HepG2 (cell line): ENCODE data around the gene PKDREJ.

Experiments used
- POLR2AphosphoS2 ChIP-seq: IDR thresholded peaks from 2 replicates; pipeline ENCODE4 v1.6.1; 2011; ENCODE audit warnings: low read depth, low read length, improper control_type of control experiment
- TAF1 ChIP-seq: sonication (generic); formaldehyde crosslinking; IDR thresholded peaks from 2 replicates; pipeline ENCODE4 v1.4.0; 2020; ENCODE audit warnings: missing genetic modification reagents
- ZFX ChIP-seq: sonication (generic); formaldehyde crosslinking; IDR thresholded peaks from 2 replicates; pipeline ENCODE4 v1.4.0; 2020; ENCODE audit warnings: mild to moderate bottlenecking, low read depth, missing genetic modification reagents, moderate library complexity

DNA sequence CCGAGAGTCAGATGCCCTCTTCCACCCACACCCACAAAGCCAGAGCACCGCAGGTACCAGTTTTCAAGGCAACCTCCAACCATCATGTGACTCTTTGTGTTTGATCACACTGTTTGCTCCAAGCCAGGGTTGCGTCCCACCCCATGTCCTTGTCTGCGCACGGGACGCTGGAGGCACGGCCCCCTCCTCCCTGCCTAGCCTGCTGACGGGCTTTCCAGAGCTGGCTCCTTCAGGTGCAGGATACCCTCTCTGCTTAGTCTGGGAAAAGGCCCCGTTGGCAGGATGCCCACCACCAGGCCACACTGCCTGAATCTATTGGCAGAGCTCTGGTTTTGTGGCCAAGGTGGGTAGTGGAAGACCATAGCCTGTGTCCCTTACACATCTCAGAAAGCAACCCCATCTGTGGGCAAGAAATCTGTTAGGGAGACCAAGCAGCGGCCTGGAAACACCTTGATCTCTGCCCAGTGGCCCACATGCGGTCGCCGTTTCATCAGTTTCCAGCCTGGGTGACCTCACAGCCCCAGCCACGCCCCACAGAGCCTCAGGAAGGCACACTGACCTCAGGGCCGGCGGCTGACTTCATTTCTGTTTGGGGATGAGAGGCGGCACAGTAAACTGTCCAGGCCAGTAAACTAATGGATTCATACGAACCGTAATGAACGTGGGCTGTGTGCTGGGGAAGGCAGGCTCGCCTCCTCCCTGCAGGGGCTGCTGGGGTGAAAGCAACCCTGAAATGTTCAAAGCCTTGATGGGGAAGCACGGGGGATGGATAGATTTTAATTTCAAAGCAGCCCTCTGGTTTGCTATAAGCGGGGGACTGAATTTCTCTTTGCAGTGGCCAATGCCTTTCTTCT lies 38.9 kb downstream of the PKDREJ start:
- no peak for TF ChIP-seq POLR2AphosphoS2
- no peak for TF ChIP-seq TAF1 (CRISPR knock-in tag)
- no peak for TF ChIP-seq ZFX
